ENCODE results near the gene CREB3L4. TPM values are rescaled to one million over a fixed set of nuclear protein-coding genes. Genes with fewer than 3 reads are reported as not detected.

The CREB3L4 gene
- total and polyA plus RNA-seq, 2 of the 13 experiments (the other 11 are each of a cell fraction or from before 2014, with no cell fraction given): 9.9 to 18.7 TPM

DNA sequence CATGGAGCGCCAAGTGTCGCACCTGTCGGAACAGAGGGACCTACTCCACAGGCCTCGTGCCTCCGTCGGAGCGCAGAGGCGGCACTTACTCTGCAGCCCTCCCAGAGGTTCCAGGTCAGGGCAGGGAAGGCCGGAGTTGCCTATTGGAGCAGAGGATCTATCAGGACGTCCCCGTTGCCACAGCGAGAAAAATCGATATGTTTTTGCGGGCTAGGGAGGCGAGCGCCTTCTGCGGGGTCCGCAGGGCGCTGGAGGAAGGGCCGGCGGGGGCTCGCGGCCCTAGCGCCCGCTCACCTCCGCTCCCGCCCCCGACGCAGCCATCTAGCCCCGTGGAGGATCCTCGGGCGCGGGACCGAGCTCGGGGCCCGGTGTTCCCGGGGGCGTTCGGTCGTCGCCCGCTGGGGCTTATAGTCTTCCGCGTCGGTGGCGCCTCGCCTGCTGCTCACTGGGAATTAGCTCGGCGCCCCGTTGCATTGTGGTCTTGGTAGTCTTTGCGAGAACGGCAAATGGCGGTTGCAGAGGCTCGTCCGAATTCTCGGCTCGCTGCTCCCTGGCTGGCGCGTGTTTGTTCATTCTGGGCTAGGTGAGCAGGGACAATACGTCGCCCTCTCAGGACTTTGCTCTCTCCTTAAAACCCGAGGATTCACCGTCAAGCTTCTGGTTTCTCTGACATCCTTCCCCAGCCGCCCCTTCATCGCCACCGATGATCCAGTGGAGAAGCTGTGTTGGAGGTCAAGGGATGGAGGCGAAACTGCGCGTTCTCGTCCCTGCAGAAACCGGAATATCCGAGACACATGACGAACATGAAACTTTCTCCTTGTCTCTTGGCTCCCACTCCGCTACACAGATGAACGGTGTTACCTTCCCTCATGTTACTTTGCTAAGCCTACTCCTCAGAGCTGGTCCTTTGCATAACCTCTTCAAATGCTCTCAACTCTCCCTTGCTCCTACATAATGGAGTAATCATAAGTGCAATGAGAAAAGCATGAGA lies 9.8 kb downstream of the CREB3L4 start, which contains the start of gene JTB (continued):
- TF ChIP-seq ZNF468 (CRISPR knock-in tag; IDR thresholded peaks at IDR 0.05) (no peak), POLR2AphosphoS2 (IDR thresholded peaks at IDR 0.05; ENCODE audit: low read depth, low read length) (no peak), AKAP8 (CRISPR knock-in tag; IDR thresholded peaks at IDR 0.05) (no peak), ZIK1 (CRISPR knock-in tag; IDR thresholded peaks at IDR 0.05; ENCODE audit: borderline replicate concordance, low read depth) (peak; percentile 90), ARNTL (CRISPR knock-in tag; IDR thresholded peaks at IDR 0.05) (no peak), ZNF841 (CRISPR knock-in tag; IDR thresholded peaks at IDR 0.05; ENCODE audit: borderline replicate concordance) (no peak), BORCS8-MEF2B (CRISPR knock-in tag; IDR thresholded peaks at IDR 0.05) (peak; percentile 73; the same call in 1 of the 2 replicates), ZBTB21 (CRISPR knock-in tag; IDR thresholded peaks at IDR 0.05) (no peak), MTF2 (CRISPR knock-in tag; IDR thresholded peaks at IDR 0.05; ENCODE audit: borderline replicate concordance) (no peak)
- TF ChIP-seq, protein P1, sequence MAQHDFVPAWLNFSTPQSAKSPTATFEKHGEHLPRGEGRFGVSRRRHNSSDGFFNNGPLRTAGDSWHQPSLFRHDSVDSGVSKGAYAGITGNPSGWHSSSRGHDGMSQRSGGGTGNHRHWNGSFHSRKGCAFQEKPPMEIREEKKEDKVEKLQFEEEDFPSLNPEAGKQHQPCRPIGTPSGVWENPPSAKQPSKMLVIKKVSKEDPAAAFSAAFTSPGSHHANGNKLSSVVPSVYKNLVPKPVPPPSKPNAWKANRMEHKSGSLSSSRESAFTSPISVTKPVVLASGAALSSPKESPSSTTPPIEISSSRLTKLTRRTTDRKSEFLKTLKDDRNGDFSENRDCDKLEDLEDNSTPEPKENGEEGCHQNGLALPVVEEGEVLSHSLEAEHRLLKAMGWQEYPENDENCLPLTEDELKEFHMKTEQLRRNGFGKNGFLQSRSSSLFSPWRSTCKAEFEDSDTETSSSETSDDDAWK (CRISPR knock-in tag; IDR thresholded peaks at IDR 0.05): no peak
- TF ChIP-seq, protein P2, sequence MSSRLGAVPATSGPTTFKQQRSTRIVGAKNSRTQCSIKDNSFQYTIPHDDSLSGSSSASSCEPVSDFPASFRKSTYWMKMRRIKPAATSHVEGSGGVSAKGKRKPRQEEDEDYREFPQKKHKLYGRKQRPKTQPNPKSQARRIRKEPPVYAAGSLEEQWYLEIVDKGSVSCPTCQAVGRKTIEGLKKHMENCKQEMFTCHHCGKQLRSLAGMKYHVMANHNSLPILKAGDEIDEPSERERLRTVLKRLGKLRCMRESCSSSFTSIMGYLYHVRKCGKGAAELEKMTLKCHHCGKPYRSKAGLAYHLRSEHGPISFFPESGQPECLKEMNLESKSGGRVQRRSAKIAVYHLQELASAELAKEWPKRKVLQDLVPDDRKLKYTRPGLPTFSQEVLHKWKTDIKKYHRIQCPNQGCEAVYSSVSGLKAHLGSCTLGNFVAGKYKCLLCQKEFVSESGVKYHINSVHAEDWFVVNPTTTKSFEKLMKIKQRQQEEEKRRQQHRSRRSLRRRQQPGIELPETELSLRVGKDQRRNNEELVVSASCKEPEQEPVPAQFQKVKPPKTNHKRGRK (CRISPR knock-in tag; IDR thresholded peaks at IDR 0.05): no peak
- TF ChIP-seq, protein P3, sequence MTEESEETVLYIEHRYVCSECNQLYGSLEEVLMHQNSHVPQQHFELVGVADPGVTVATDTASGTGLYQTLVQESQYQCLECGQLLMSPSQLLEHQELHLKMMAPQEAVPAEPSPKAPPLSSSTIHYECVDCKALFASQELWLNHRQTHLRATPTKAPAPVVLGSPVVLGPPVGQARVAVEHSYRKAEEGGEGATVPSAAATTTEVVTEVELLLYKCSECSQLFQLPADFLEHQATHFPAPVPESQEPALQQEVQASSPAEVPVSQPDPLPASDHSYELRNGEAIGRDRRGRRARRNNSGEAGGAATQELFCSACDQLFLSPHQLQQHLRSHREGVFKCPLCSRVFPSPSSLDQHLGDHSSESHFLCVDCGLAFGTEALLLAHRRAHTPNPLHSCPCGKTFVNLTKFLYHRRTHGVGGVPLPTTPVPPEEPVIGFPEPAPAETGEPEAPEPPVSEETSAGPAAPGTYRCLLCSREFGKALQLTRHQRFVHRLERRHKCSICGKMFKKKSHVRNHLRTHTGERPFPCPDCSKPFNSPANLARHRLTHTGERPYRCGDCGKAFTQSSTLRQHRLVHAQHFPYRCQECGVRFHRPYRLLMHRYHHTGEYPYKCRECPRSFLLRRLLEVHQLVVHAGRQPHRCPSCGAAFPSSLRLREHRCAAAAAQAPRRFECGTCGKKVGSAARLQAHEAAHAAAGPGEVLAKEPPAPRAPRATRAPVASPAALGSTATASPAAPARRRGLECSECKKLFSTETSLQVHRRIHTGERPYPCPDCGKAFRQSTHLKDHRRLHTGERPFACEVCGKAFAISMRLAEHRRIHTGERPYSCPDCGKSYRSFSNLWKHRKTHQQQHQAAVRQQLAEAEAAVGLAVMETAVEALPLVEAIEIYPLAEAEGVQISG (CRISPR knock-in tag; IDR thresholded peaks at IDR 0.05): peak; percentile 93
- TF ChIP-seq, protein P4, sequence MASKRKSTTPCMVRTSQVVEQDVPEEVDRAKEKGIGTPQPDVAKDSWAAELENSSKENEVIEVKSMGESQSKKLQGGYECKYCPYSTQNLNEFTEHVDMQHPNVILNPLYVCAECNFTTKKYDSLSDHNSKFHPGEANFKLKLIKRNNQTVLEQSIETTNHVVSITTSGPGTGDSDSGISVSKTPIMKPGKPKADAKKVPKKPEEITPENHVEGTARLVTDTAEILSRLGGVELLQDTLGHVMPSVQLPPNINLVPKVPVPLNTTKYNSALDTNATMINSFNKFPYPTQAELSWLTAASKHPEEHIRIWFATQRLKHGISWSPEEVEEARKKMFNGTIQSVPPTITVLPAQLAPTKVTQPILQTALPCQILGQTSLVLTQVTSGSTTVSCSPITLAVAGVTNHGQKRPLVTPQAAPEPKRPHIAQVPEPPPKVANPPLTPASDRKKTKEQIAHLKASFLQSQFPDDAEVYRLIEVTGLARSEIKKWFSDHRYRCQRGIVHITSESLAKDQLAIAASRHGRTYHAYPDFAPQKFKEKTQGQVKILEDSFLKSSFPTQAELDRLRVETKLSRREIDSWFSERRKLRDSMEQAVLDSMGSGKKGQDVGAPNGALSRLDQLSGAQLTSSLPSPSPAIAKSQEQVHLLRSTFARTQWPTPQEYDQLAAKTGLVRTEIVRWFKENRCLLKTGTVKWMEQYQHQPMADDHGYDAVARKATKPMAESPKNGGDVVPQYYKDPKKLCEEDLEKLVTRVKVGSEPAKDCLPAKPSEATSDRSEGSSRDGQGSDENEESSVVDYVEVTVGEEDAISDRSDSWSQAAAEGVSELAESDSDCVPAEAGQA (IDR thresholded peaks at IDR 0.05; ENCODE audit: low read depth): peak; percentile 70; the same call in 1 of the 2 replicates
- TF ChIP-seq, protein P4 (CRISPR knock-in tag; IDR thresholded peaks at IDR 0.05; ENCODE audit: borderline replicate concordance): no peak

All from HepG2 (cell line).